Hematopoietic multipotent progenitor cell treated with erythropoietin and hydrocortisone succinate and interleukin-3 and kit ligand, for 8 days (in vitro differentiated cells): ENCODE measurements around the gene HLTF.
"Not testable (repeated sequence)": the region's sequence is repeated elsewhere in the genome, so short reads cannot be mapped to it uniquely, and the experiment has no call there.

Experiments used
- DNase-seq: peaks from one replicate; pipeline ENCODE4 v3.0.0-alpha.2; 2015

Gene HLTF

GRCh38 chr3:149015393-149015792, 70.9 kb downstream of the HLTF start:
- DNase-seq, result no peak

GRCh38 chr3:149013726-149014125, 72.6 kb downstream of the HLTF start:
- no peak for DNase-seq

GRCh38 chr3:149011676-149012075, 74.7 kb downstream of the HLTF start:
- DNase-seq, result no peak

- no peak for DNase-seq
Measured at GRCh38 chr3:149010966-149011365, 75.4 kb downstream of the HLTF start.

- no peak for DNase-seq
Measured at GRCh38 chr3:149010504-149010951, 75.8 kb downstream of the HLTF start.

GRCh38 chr3:149009732-149010131, 76.6 kb downstream of the HLTF start:
- no peak for DNase-seq

- no peak for DNase-seq
Measured at GRCh38 chr3:149007567-149008257, 78.6 kb downstream of the HLTF start.

- no peak for DNase-seq
Measured at GRCh38 chr3:149005416-149005815, 80.9 kb downstream of the HLTF start.

GRCh38 chr3:149004622-149005021, 81.7 kb downstream of the HLTF start:
- DNase-seq, result no peak

GRCh38 chr3:149003653-149004305, 82.6 kb downstream of the HLTF start:
- DNase-seq, result no peak

- DNase-seq, result no peak
Measured at GRCh38 chr3:149001727-149002126, 84.6 kb downstream of the HLTF start.

- DNase-seq, result peak; percentile 12
Measured at GRCh38 chr3:149000206-149000745, 86.1 kb downstream of the HLTF start.

GRCh38 chr3:148999806-149000205, 86.5 kb downstream of the HLTF start:
- no peak for DNase-seq

GRCh38 chr3:148998715-148999423, 87.5 kb downstream of the HLTF start:
- DNase-seq, result no peak

GRCh38 chr3:148998297-148998696, 88.0 kb downstream of the HLTF start:
- DNase-seq, result no peak

- no peak for DNase-seq
Measured at GRCh38 chr3:148997623-148998022, 88.7 kb downstream of the HLTF start.

GRCh38 chr3:148992635-148993255, 93.6 kb downstream of the HLTF start:
- no peak for DNase-seq

- peak; percentile 44 for DNase-seq
Measured at GRCh38 chr3:148992027-148992634, 94.2 kb downstream of the HLTF start.

GRCh38 chr3:148991219-148992026, 94.9 kb downstream of the HLTF start, which contains the start of gene GYG1:
GYG1 (plus strand) TSS chr3:148991540; CDS start chr3:148991641, 101 bp downstream.
- DNase-seq, result peak; percentile 80

- DNase-seq, result peak; percentile 12
Measured at GRCh38 chr3:148990236-148990635, 96.1 kb downstream of the HLTF start.

- DNase-seq, result not testable (repeated sequence)
Measured at GRCh38 chr3:148987551-148987950, 98.8 kb downstream of the HLTF start.

- DNase-seq, result no peak
Measured at GRCh38 chr3:148981273-148981672, 105.1 kb downstream of the HLTF start.
